GM19395 (cell line): ENCODE results near the gene CBFB.
A peak's percentile ranks its signal among the peaks of the same experiment; 100 is the strongest.

Experiments used
- ATAC-seq: cut with Tn5 transposase; IDR thresholded peaks from one replicate; pipeline ENCODE4 v1.9.1; 2021; ENCODE audit warnings: mild to moderate bottlenecking, moderate library complexity; ENCODE audit not compliant: unreplicated experiment

Gene CBFB

GRCh38 chr16:67091906-67092566 lies 63.1 kb downstream of the CBFB start:
- no peak for ATAC-seq

- no peak for ATAC-seq
Measured at GRCh38 chr16:67093098-67093726, 64.3 kb downstream of the CBFB start.

GRCh38 chr16:67098599-67098998 lies 69.7 kb downstream of the CBFB start:
- ATAC-seq: no peak

DNA sequence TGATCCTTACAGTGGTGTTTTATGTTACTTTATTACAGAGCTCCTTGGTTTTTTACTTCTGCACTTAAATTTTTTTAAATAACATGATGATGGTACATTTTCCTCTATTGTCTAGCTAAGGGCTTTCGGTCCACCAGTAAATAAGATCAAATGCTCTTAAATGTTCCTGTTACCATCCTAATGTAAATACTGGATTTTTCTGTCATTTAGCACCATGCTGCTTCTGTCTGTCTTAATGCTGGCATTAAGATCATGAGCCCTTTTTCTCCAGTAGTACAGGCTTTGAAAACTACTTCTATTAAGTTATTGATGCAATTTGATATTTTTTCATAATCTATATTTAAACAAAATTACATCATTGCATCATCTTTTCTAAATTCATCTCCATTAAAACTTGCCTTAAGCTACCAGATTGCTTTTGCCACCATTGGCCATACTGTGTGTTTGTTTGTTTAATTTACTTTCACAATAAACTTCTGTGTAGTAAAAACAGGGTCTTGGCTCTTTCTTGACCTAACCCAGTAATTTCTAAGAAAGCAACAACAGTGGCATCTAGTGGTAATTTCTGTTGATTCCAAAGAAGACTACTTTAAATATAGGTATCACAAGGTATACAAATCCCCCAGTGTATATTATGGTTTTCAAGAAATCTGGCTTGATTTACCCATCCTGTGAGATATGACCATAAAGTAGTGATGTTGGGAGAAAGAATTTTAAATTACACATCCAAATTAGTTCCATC lies 71.8 kb downstream of the CBFB start:
- ATAC-seq: no peak

GRCh38 chr16:67101311-67102082 lies 72.5 kb downstream of the CBFB start:
- ATAC-seq: no peak

DNA sequence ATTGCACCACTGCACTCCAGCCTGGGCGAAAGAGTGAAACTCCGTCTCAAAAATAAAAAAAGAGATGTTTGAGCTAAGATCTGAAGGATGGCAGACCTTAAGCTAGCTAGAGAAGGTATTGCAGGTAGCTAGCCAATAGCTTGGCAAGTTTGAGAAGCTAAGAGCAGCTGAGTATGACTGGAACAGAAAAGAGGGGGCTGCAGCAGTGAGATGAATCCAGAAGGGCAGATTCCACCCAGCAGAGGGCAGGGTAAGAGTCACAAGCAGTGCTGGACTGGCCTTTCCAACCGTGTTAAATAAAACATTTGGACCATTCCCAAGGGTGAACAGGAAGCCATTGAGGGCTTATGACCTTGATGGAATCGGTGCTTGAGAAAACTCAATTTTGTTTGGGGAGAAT lies 75.1 kb downstream of the CBFB start:
- no peak for ATAC-seq

DNA sequence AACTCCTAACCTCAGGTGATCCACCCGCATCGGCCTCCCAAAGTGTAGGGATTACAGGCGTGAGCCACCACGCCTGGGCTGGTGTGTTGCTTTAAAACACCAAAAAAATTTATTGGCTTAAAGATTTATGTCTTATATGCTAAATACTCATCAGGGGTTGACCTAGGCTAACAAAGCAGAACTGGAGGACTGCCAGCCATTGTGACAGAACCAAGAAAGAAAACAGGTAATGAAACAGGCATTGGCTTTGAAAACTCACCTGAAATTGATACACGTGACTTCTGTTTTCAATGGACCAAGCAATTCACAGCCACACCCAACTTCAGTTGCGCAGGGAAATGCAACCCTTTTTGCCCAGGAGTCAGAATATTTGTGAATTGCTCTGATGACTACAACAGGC lies 75.9 kb downstream of the CBFB start:
- no peak for ATAC-seq

GRCh38 chr16:67105246-67105645 lies 76.3 kb downstream of the CBFB start:
- no peak for ATAC-seq

DNA sequence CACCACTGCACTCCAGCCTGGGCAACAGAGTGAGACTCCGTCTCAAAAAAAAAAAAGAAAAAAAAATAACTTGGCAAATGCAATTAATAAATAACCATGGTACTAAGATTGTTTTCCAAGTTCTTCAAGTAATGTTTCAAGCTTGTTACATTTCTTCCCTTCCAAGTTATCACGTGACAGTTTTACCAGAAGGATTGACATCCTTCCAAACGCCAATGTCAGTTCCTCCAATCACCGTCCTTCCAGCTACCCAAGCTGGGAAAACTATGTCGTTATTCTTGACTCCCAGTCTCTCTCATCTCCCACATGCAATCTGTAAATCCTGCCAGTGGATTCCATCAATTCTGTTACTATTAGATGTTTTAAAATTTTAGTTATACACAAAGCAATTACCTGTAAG lies 76.9 kb downstream of the CBFB start:
- ATAC-seq: no peak

DNA sequence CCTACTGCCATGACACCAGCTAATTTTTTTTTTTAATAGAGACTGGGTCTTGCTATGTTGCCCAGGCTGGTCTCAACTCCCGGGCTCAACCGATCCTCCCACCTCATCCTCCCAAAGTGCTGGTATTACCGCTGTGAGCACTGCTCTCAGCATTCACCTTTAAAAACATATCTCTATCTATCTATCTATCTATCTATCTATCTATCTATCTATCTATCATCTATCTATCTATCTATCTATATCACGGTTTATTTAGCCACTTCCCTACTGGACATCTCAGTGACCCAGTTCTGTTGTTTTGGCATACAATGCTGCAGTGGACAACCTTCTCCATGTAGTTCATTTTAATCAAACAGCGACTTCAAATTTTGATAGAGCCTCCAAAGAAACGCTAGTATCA lies 79.5 kb downstream of the CBFB start:
- ATAC-seq: no peak

GRCh38 chr16:67108931-67109406 lies 80.0 kb downstream of the CBFB start:
- ATAC-seq: no peak

- ATAC-seq: peak; percentile 79
Measured at GRCh38 chr16:67109407-67110135, 80.6 kb downstream of the CBFB start, which contains the start of gene PHAF1. Gene PHAF1, plus strand, starts transcription at chr16:67109941. Its CDS starts 235 bp downstream, at chr16:67110176.

DNA sequence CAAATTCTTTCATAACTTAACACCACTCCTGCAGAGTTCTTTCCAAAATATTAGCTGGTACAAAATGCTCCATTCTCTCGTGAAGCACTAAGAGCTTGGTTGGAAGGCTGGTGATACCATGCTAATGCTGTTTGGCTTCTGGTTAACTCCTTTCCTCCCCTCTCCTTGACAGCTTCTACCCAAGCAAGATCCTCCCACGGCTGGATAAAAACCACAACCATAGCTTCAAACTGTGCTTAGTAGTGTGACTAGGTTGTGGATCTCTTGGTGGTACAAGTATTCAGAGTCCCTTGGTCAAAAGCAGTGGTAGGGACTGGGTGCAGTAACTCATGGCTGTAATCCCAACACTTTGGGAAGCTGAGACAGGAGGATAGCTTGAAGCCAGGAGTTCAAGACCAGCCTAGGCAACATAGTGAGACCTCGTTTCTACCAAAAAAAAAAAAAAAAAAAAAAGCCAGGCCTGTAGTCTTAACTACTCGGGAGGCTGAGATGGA lies 83.0 kb downstream of the CBFB start:
- no peak for ATAC-seq

DNA sequence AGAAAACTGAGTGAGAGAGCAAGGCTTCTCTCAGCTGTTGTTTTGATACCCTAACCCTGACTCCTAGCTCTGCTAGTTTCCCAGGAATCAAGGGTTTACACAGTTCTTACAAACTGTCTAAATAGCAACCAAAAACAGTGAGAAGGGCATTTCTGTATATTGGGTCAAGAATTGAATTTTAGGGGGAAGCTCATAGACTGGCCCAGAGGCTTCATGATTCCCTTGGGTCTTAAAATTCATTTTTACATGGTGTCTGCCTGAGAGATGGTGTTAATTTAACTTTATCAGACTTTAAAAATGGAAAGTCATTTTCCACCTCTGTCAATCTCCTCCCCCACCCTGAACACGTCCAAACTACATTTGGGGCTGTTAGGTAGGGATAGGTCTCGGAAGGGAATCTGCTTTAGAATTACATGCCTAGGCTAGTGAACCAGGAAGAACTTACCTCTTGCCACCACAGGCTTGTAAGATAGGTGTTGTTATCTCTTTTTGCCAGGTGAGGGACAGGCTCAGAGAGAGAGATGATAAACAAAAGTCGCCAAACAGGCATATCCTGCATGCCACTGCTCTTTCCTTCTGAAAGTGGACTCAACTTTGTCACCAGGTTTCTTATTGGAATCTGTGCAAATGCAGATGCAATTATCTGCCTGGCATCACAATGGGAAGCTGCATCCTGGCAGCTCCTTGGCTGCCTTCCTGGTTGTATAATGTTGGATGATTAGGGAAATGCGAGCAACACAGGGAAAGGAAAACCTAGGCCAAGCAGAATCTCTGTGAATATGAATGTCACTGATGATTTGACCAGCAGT lies 83.8 kb downstream of the CBFB start:
- no peak for ATAC-seq

DNA sequence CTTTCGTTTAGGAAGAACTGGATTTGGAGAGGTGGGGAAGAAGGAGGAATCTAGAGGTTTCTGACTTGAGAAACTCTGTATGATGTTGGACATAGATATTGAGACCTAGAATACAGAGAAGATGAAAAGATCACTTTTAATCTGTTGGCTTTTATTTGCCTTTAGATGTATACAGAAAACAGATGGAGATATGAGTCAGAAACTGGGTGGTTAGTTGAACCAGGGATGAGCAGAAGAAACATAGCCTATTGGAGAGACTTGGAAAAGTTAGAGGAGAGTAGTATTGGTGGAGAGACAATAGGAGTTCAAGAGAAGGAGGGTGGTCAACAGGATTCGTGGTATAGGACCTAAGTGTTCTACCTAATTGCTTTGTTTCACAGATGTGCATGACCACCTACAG lies 85.8 kb downstream of the CBFB start:
- ATAC-seq: no peak

DNA sequence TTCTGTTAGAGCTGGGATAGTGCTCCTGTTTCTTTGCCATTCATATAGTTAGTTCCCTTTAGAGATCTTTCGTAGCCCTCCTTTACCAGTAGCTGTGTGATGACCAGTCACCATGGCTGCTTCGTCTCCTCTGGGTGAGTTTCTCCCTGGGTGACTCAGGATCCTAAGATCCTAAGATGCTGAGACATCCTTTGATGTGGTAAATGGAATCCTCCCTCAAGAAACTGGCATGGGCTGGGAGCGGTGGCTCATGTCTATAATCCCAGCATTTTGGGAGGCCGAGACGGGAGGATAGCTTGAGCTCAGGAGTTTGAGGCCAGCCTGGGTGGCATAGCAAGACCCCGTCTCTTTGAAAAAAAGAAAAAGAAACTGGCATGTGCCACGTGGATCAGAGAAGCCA lies 86.7 kb downstream of the CBFB start:
- ATAC-seq: no peak

DNA sequence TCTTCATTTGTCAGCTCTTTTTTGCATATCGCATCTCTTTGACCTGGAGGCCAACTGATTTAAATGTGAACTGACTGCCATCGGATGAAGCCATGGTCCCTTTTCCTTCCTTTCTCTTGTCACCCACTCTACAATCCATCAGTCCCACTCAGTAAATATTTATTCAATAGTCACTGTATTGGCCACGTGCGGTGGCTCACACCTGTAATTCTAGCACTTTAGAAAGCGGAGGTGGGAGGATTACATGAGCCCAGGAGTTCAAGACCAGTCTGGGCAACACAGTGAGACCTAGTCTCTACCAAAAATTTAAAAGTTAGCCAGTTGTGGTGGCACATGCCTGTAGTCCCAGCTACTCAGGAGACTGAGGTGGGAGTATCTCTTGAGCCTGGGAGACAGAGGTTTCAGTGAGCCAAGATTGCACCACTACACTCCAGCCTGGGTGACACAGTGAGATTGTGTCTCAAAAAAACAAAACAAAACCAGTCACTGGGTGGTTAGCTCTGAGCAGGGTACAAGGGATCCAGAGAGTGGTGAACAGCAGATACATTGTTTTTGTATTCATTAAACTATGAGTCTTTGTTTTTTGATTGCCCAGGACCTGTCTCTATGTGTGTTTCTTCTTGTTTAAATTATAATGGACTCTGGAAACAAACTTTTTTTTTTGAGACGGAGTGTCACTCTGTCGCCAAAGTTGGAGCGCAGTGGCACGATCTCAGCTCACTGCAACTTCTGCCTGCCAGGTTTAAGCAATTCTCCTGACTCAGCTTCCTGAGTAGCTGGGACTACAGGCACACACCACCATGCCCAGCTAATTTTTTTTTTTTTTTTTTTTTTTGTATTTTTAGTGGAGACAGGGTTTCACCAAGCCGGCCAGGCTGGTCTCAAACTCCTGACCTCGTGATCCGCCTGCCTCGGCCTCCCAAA lies 87.7 kb downstream of the CBFB start:
- no peak for ATAC-seq

DNA sequence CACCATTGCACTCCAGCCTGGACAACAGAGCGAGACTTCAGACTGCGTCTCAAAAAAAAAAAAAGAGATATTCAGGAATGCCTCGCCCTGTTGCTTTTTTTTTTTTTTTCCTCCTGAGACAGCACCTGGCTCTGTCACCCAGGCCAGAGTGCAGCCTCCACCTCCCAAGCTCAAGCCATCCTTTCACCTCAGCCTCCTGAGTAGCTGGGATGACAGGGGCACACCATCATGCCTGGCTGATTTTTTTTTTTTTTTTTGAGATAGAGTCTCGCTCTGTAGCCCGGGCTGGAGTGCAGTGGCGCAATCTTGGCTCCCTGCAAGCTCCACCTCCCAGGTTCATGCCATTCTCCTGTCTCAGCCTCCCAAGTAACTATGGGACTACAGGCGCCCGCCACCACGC lies 88.8 kb downstream of the CBFB start:
- ATAC-seq: no peak
